Raji (cell line): ENCODE measurements around the gene LIG1.

Experiments used
- POLR2A ChIP-seq: IDR thresholded peaks from 2 replicates; pipeline ENCODE4 v1.6.1; 2011; ENCODE audit warnings: low read depth, low read length, control low read depth; ENCODE audit not compliant: insufficient read depth

Gene LIG1

GRCh38 chr19:48192750-48193149 lies 22.6 kb upstream of the LIG1 start:
- TF ChIP-seq POLR2A: no peak

- TF ChIP-seq POLR2A: no peak
These were observed 20.7 kb upstream of the LIG1 start for GRCh38 chr19:48190885-48191284.

GRCh38 chr19:48190288-48190884 lies 20.2 kb upstream of the LIG1 start:
- no peak for TF ChIP-seq POLR2A

- peak; percentile 49 for TF ChIP-seq POLR2A
These were observed 16.4 kb upstream of the LIG1 start for GRCh38 chr19:48186541-48186991.

- TF ChIP-seq POLR2A: peak; percentile 34; the same call in 1 of the 2 replicates
These were observed 15.9 kb upstream of the LIG1 start for GRCh38 chr19:48186015-48186414.

GRCh38 chr19:48183356-48183755 lies 13.2 kb upstream of the LIG1 start:
- no peak for TF ChIP-seq POLR2A

GRCh38 chr19:48182434-48182833 lies 12.3 kb upstream of the LIG1 start:
- TF ChIP-seq POLR2A: no peak

DNA sequence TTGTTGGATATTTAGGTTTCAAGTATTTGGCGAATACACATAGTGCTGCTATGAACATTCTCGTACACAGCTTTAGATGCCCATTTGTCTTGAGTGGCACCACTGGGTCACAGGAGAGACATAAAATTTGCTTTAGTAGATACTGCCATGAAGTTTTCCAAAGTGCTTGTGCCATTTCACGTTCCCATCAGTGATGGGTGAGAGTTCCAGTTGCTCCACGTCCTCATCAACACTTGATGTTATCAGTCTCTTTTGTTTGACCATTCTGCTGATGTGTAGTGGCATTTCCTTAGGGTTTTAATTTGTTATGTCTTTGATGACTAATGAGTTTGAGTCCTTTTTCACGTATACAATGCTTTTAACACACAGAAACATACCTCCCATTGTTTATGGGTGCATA lies 11.4 kb upstream of the LIG1 start:
- no peak for TF ChIP-seq POLR2A

GRCh38 chr19:48176226-48176625 lies 6.1 kb upstream of the LIG1 start:
- no peak for TF ChIP-seq POLR2A

- TF ChIP-seq POLR2A: no peak
These were observed 5.4 kb upstream of the LIG1 start for GRCh38 chr19:48175578-48175977.

- TF ChIP-seq POLR2A: no peak
These were observed 4.4 kb upstream of the LIG1 start for GRCh38 chr19:48174445-48175030.

DNA sequence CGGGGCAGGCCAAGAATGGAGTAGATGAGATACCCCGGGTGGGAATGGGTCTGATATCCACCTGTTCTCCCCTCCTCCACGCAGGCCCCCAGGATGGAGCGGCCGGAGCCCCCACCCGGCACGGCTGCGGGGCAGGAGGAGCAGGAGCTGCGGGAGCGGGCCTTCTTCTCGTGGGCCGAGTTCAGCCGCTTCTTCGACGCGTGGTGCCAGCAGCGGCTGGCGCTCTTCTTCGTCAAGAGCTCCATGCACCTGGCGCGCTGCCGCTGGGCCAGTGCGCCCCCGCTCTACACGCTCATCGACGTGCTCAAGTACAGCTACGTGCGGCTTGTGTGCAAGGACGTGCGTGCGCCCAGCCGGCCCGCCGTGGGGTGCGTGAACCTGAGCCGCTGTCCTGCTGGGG lies 1.6 kb upstream of the LIG1 start:
- TF ChIP-seq POLR2A: no peak

DNA sequence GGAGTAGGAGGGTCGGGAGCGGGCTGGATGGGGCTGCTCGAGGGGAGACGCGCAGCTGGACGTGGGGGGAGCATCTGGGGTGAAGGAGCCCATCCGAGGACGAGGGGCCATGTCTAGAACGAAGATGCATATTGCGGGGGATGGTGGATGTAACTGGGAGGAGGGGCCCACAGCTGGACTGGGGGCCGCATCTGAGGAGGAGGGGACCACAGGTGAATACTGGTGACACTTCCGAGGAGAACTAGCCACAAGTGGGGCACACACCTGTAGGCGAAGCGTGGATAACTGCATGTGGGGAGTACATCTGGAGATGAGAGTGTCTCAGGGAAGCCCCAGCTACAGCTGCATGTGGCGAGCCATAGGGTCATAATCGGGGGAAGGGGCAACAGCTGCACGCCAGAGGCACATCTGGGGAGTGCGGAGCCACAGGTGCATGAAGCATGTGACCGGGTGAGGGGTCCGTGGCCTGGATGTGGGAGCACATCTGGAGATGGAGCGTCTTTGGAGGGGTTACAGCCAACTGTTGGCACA lies 738 bp upstream of the LIG1 start:
- peak; percentile 48 for TF ChIP-seq POLR2A

GRCh38 chr19:48169578-48169938 lies 586 bp downstream of the LIG1 start:
- no peak for TF ChIP-seq POLR2A

DNA sequence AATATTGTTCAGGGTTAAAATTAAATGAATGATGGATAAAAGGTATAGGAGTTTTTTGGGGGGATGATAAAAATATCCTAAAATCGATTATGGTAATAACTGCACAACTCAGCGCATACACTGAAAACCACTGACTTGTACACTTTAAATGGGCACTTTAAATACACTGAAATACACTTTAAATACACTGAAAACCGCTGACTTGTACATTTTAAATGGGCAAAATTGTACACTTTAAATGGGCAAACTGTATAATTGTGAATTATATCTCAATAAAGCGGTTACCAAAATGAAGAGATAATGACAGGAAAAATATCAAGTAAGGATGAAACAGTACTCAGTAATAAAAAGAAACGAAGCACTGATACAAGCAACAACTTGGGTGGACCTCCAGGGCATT lies 1.5 kb downstream of the LIG1 start:
- no peak for TF ChIP-seq POLR2A

- TF ChIP-seq POLR2A: no peak
These were observed 11.8 kb downstream of the LIG1 start for GRCh38 chr19:48158210-48158790.
